Measurements from ENCODE around the gene PDLIM5.

Gene PDLIM5

DNA sequence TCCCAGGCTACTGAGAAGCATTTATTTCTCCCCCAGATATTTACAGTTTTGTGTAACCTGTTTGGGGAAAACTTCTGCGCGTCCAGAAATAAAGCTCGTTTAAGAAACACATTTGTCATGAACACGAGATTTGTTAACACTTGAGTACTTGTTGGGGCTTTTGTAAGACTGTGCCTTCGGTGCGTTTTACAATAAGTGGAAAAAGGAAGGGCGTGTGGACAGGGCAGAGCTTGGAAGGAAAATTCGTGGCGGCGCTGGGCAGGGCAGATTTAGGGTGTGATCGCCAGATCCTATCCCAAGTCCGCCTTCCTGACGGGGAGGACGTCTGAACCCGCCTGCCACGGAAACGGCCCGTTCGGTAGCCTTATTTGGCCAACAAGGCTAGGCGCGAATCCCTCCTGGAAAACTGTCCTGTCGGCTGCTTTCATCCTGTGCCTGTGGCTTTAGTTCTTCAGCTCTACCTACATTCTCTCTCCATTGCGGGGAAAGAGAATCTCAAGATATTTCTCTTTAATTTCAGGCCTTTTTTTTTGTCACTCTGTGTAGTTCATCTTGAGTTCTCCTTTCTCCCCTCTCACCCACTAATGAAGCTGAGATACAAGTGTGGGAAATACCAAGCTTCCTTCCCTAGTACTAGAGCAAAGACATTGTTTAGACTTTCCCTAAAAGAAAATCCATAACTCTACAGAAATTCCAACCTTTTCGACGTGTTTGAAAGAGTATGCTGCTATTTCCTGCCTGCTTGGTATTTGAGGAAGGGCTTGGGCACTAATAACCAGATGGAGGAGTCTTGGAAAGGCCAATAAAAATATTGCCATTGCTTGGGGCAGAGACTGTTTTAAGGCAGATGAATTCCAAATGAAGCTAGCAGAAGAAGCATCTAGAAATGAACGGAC is 982 bp downstream of the PDLIM5 start:
- peaks cover 4% of the 10 kb centered on the region for H3K4me1 ChIP-seq (ENCODE audit: control insufficient read depth, low read depth, low read length)
- peak; percentile 91 for DNase-seq
- H3K18ac ChIP-seq (ENCODE audit: low read length), result peak overlapping the region; percentile 23
- peak overlapping the region; percentile 60 for H3K27ac ChIP-seq (ENCODE audit: low read depth, low read length)
- WGBS (ENCODE audit: extremely low coverage, insufficient coverage, low lambda C conversion rate), result no CpG with 5 or more reads among the region's 26 CpGs
- peak overlapping the region; percentile 0 for H2BK120ac ChIP-seq (ENCODE audit: low read depth, low read length)
- H3K4me3 ChIP-seq (ENCODE audit: low read length), result peak overlapping the region; percentile 85
- H3K27me3 ChIP-seq (ENCODE audit: insufficient read depth, low read length, poor library complexity), result no peaks in the 10 kb centered on the region
- H3K36me3 ChIP-seq (ENCODE audit: control insufficient read depth, insufficient read depth, low read length), result no peaks in the 10 kb centered on the region
- H4K5ac ChIP-seq (ENCODE audit: low read length), result no peak overlapping the region
- no peak overlapping the region for H2AK5ac ChIP-seq (ENCODE audit: low read length)
- no peak overlapping the region for H2BK5ac ChIP-seq (ENCODE audit: low read length)
- H3K9ac ChIP-seq (ENCODE audit: low read length), result peak overlapping the region; percentile 81
- H3K4me2 ChIP-seq (ENCODE audit: low read length), result peak overlapping the region; percentile 67
- H2BK15ac ChIP-seq (replicated peaks; ENCODE audit: low read depth), result no peak overlapping the region
- peak overlapping the region; percentile 90 for H3K56ac ChIP-seq (ENCODE audit: low read length)
- peaks cover 6% of the 10 kb centered on the region for H3K79me1 ChIP-seq (ENCODE audit: low read length)
- H3K4ac ChIP-seq (ENCODE audit: low read depth, low read length), result peak overlapping the region; percentile 59
- peaks cover 20% of the 10 kb centered on the region for H3K79me2 ChIP-seq (ENCODE audit: control insufficient read depth, insufficient read depth, low read length)
- H4K8ac ChIP-seq (ENCODE audit: low read depth, low read length), result no peak overlapping the region
- H3K23ac ChIP-seq (ENCODE audit: low read length), result no peak overlapping the region

DNA sequence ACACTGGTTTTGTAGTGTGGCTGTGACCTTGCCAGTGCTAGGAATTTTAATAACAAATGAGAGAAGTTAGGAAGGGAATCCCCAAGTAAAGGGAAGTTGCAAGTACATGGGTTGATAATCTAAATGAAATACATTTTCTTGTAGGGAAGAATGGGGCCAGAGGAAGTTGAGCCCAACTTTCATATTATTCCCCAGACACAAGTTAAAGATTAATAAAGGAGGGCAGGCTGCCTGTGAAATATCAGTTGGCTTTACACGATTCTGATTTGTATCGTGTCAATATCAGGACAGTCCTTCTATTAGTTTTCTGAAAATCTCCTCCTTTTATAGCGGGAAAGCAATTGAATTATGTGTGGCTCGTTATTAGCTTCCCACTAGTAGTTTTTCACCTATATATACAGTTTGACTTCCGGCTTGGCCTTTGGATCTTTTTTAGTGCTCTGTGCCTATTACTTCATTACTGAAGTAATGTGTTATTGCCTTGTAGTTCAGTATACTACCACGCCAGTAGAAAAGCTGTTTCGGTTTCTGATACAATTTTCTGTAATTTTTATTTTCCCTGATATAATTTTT is 1.7 kb downstream of the PDLIM5 start:
- H2BK15ac ChIP-seq (replicated peaks; ENCODE audit: low read depth), result no peak overlapping the region
- peak overlapping the region; percentile 81 for H3K9ac ChIP-seq (ENCODE audit: low read length)
- no peak overlapping the region for H3K23ac ChIP-seq (ENCODE audit: low read length)
- no peak for DNase-seq
- no peak overlapping the region for H3K4ac ChIP-seq (ENCODE audit: low read depth, low read length)
- H3K4me2 ChIP-seq (ENCODE audit: low read length), result peak overlapping the region; percentile 67
- H3K27me3 ChIP-seq (ENCODE audit: insufficient read depth, low read length, poor library complexity), result no peaks in the 10 kb centered on the region
- H4K5ac ChIP-seq (ENCODE audit: low read length), result no peak overlapping the region
- peak overlapping the region; percentile 90 for H3K56ac ChIP-seq (ENCODE audit: low read length)
- H3K79me2 ChIP-seq (ENCODE audit: control insufficient read depth, insufficient read depth, low read length), result peaks cover 20% of the 10 kb centered on the region
- no CpG with 5 or more reads among the region's 7 CpGs for WGBS (ENCODE audit: extremely low coverage, insufficient coverage, low lambda C conversion rate)
- no peak overlapping the region for H2BK120ac ChIP-seq (ENCODE audit: low read depth, low read length)
- no peak overlapping the region for H2BK5ac ChIP-seq (ENCODE audit: low read length)
- no peaks in the 10 kb centered on the region for H3K36me3 ChIP-seq (ENCODE audit: control insufficient read depth, insufficient read depth, low read length)
- no peak overlapping the region for H3K18ac ChIP-seq (ENCODE audit: low read length)
- H3K79me1 ChIP-seq (ENCODE audit: low read length), result peaks cover 6% of the 10 kb centered on the region
- peaks cover 4% of the 10 kb centered on the region for H3K4me1 ChIP-seq (ENCODE audit: control insufficient read depth, low read depth, low read length)
- no peak overlapping the region for H2AK5ac ChIP-seq (ENCODE audit: low read length)
- no peak overlapping the region for H3K27ac ChIP-seq (ENCODE audit: low read depth, low read length)
- H3K4me3 ChIP-seq (ENCODE audit: low read length), result peak overlapping the region; percentile 85
- H4K8ac ChIP-seq (ENCODE audit: low read depth, low read length), result no peak overlapping the region

- Histone ChIP-seq H3K4me3 (ENCODE audit: low read length) (no peak overlapping the region), H3K27me3 (ENCODE audit: insufficient read depth, low read length, poor library complexity) (no peaks in the 10 kb centered on the region), H2AK5ac (ENCODE audit: low read length) (no peak overlapping the region), H4K8ac (ENCODE audit: low read depth, low read length) (no peak overlapping the region), H3K79me2 (ENCODE audit: control insufficient read depth, insufficient read depth, low read length) (peaks cover 20% of the 10 kb centered on the region), H4K5ac (ENCODE audit: low read length) (no peak overlapping the region), H3K36me3 (ENCODE audit: control insufficient read depth, insufficient read depth, low read length) (no peaks in the 10 kb centered on the region), H3K4me2 (ENCODE audit: low read length) (no peak overlapping the region), H2BK15ac (replicated peaks; ENCODE audit: low read depth) (no peak overlapping the region), H3K4ac (ENCODE audit: low read depth, low read length) (no peak overlapping the region), H2BK120ac (ENCODE audit: low read depth, low read length) (no peak overlapping the region), H3K9ac (ENCODE audit: low read length) (peak overlapping the region; percentile 32), H2BK5ac (ENCODE audit: low read length) (no peak overlapping the region), H3K23ac (ENCODE audit: low read length) (no peak overlapping the region), H3K4me1 (ENCODE audit: control insufficient read depth, low read depth, low read length) (peaks cover 5% of the 10 kb centered on the region), H3K18ac (ENCODE audit: low read length) (no peak overlapping the region), H3K27ac (ENCODE audit: low read depth, low read length) (no peak overlapping the region), H3K79me1 (ENCODE audit: low read length) (peaks cover 6% of the 10 kb centered on the region), H3K56ac (ENCODE audit: low read length) (peak overlapping the region; percentile 50)
- no peak for DNase-seq
- WGBS (ENCODE audit: extremely low coverage, insufficient coverage, low lambda C conversion rate), result no CpG with 5 or more reads among the region's 2 CpGs
Observed at GRCh38 chr4:94454405-94454804, 2.7 kb downstream of the PDLIM5 start.

DNA sequence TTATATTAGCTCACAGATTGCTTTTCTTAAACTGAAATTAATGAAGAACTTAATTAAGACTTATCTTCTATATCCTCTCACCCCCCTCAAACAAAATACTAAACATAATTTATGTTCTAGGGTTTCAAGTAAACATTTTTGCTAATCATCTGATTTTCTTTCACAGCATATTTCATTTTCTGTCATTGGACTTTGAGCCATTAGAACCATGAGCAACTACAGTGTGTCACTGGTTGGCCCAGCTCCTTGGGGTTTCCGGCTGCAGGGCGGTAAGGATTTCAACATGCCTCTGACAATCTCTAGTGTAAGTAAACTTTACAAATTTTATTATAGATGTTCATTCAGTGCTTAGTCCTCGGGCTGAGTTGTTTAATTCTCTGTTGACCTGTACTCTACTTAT is 3.3 kb downstream of the PDLIM5 start:
- no peak overlapping the region for H2BK5ac ChIP-seq (ENCODE audit: low read length)
- no peak overlapping the region for H3K56ac ChIP-seq (ENCODE audit: low read length)
- no peak overlapping the region for H2AK5ac ChIP-seq (ENCODE audit: low read length)
- H3K79me2 ChIP-seq (ENCODE audit: control insufficient read depth, insufficient read depth, low read length), result peaks cover 21% of the 10 kb centered on the region
- H3K4me2 ChIP-seq (ENCODE audit: low read length), result no peak overlapping the region
- no peak overlapping the region for H4K5ac ChIP-seq (ENCODE audit: low read length)
- H3K27me3 ChIP-seq (ENCODE audit: insufficient read depth, low read length, poor library complexity), result no peaks in the 10 kb centered on the region
- H3K4me3 ChIP-seq (ENCODE audit: low read length), result no peak overlapping the region
- no peak overlapping the region for H2BK120ac ChIP-seq (ENCODE audit: low read depth, low read length)
- no peak overlapping the region for H3K9ac ChIP-seq (ENCODE audit: low read length)
- H3K4ac ChIP-seq (ENCODE audit: low read depth, low read length), result no peak overlapping the region
- no peak overlapping the region for H3K18ac ChIP-seq (ENCODE audit: low read length)
- DNase-seq, result no peak
- H3K4me1 ChIP-seq (ENCODE audit: control insufficient read depth, low read depth, low read length), result peaks cover 7% of the 10 kb centered on the region
- H4K8ac ChIP-seq (ENCODE audit: low read depth, low read length), result no peak overlapping the region
- H2BK15ac ChIP-seq (replicated peaks; ENCODE audit: low read depth), result no peak overlapping the region
- no peak overlapping the region for H3K23ac ChIP-seq (ENCODE audit: low read length)
- H3K79me1 ChIP-seq (ENCODE audit: low read length), result peaks cover 6% of the 10 kb centered on the region
- H3K36me3 ChIP-seq (ENCODE audit: control insufficient read depth, insufficient read depth, low read length), result no peaks in the 10 kb centered on the region
- no CpG with 5 or more reads among the region's 3 CpGs for WGBS (ENCODE audit: extremely low coverage, insufficient coverage, low lambda C conversion rate)
- no peak overlapping the region for H3K27ac ChIP-seq (ENCODE audit: low read depth, low read length)

DNA sequence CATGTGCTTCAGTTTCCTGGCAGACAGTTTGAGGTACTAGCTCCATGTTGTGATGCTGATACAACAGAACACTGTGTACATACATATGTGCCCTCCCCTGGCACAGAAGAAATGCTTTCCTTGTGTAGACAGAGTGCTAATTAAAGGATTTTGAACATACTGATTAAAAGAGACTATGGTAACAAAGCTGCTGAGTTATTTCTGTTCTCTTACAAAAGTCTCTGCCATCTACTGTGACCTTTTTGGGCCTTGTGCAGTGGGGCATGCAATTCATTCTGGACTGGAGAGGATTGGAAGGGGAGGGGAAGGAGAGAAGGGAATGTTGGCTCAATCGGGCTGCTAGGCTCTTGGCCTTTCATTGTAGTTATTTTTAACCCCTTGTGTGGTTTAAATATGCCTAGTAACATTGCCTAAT is 6.0 kb downstream of the PDLIM5 start:
- Histone ChIP-seq H4K5ac (ENCODE audit: low read length) (no peak overlapping the region), H3K23ac (ENCODE audit: low read length) (no peak overlapping the region), H2AK5ac (ENCODE audit: low read length) (no peak overlapping the region), H3K9ac (ENCODE audit: low read length) (no peak overlapping the region), H3K4me3 (ENCODE audit: low read length) (no peak overlapping the region), H3K56ac (ENCODE audit: low read length) (no peak overlapping the region), H3K27ac (ENCODE audit: low read depth, low read length) (no peak overlapping the region), H4K8ac (ENCODE audit: low read depth, low read length) (no peak overlapping the region), H2BK120ac (ENCODE audit: low read depth, low read length) (no peak overlapping the region), H3K18ac (ENCODE audit: low read length) (no peak overlapping the region), H3K79me2 (ENCODE audit: control insufficient read depth, insufficient read depth, low read length) (peaks cover 23% of the 10 kb centered on the region), H3K4ac (ENCODE audit: low read depth, low read length) (no peak overlapping the region), H3K27me3 (ENCODE audit: insufficient read depth, low read length, poor library complexity) (no peaks in the 10 kb centered on the region), H2BK15ac (replicated peaks; ENCODE audit: low read depth) (no peak overlapping the region), H3K79me1 (ENCODE audit: low read length) (peaks cover 8% of the 10 kb centered on the region), H2BK5ac (ENCODE audit: low read length) (no peak overlapping the region), H3K4me1 (ENCODE audit: control insufficient read depth, low read depth, low read length) (peaks cover 7% of the 10 kb centered on the region), H3K4me2 (ENCODE audit: low read length) (no peak overlapping the region), H3K36me3 (ENCODE audit: control insufficient read depth, insufficient read depth, low read length) (no peaks in the 10 kb centered on the region)
- WGBS (ENCODE audit: extremely low coverage, insufficient coverage, low lambda C conversion rate), result no CpG with 5 or more reads among the region's 1 CpG
- no peak for DNase-seq
